Measurements from ENCODE around the gene CDK5RAP1. TPM values are rescaled to one million over a fixed set of nuclear protein-coding genes. Genes with fewer than 3 reads are reported as not detected.

Gene CDK5RAP1
- total RNA-seq, 1 donor from 2014 or later, result 42.0 TPM

DNA sequence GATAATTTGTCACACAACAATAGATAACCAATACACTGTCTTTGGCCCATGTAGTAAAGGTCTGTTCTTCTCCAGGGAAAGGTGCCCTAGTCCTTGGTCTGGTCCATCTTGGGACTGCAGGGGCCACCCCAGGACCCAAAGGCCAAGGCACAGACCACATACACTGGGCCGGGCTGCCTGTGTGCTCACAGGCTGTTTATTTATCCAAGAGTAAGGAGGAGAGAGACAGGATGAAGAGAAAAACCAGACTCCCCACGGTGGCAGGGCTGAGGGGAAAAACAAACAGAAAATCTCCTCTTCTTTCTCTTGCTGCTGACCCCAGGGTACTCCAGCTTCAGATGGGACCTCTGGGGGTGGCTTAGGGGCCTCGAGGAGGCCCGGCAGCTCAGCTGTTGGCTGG, 6.5 kb upstream of the CDK5RAP1 start:
- Histone ChIP-seq H3F3A (ENCODE audit: low read depth) (no peaks in the 10 kb centered on the region), H3K27me3 (no peaks in the 10 kb centered on the region), H3K4me1 (no peaks in the 10 kb centered on the region), H3K9ac (no peak overlapping the region), H3K4me2 (no peak overlapping the region), H3K79me2 (ENCODE audit: low read depth) (no peaks in the 10 kb centered on the region), H2AFZ (replicated peaks) (no peak overlapping the region), H3K4me3 (no peak overlapping the region), H3K27ac (no peak overlapping the region), H3K9me3 (ENCODE audit: low read depth) (no peaks in the 10 kb centered on the region), H4K20me1 (ENCODE audit: low read depth) (no peaks in the 10 kb centered on the region), H3K36me3 (no peaks in the 10 kb centered on the region)
- H3K36me3 Mint-ChIP-seq, result peaks cover 8% of the 10 kb centered on the region
- no peak overlapping the region for H3K27ac Mint-ChIP-seq
- no peak for TF ChIP-seq EZH2 (IDR thresholded peaks at IDR 0.05)
- no peak for TF ChIP-seq EZH2phosphoT487 (IDR thresholded peaks at IDR 0.05)
- TF ChIP-seq, protein P1, sequence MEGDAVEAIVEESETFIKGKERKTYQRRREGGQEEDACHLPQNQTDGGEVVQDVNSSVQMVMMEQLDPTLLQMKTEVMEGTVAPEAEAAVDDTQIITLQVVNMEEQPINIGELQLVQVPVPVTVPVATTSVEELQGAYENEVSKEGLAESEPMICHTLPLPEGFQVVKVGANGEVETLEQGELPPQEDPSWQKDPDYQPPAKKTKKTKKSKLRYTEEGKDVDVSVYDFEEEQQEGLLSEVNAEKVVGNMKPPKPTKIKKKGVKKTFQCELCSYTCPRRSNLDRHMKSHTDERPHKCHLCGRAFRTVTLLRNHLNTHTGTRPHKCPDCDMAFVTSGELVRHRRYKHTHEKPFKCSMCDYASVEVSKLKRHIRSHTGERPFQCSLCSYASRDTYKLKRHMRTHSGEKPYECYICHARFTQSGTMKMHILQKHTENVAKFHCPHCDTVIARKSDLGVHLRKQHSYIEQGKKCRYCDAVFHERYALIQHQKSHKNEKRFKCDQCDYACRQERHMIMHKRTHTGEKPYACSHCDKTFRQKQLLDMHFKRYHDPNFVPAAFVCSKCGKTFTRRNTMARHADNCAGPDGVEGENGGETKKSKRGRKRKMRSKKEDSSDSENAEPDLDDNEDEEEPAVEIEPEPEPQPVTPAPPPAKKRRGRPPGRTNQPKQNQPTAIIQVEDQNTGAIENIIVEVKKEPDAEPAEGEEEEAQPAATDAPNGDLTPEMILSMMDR (IDR thresholded peaks at IDR 0.05), result no peak
- no peaks in the 10 kb centered on the region for H3K27me3 Mint-ChIP-seq (ENCODE audit: insufficient read depth, low read depth)
- no peaks in the 10 kb centered on the region for H3K9me3 Mint-ChIP-seq
- no peak for DNase-seq (ENCODE audit: low spot score)
- H3K4me3 Mint-ChIP-seq, result no peak overlapping the region
- peaks cover 5% of the 10 kb centered on the region for H3K4me1 Mint-ChIP-seq

DNA sequence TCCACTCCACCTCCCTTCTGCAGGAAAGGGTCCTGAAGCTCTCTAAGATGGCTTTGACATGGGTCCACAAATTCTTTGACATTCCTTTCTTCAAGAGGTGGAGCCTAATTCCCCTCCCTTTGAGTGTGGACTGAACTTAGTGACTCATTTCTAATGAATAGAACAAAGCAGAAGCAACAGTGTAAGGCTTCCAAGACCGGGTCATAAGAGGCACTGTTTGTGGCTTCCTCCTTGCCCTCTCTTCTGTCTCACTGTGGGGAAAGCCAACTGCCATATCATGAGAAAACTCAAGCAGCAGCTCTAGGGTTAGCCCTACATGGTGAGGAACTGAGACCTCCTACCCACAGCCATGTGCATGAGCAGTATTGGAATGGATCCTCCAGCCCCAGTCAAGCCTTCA, 5.9 kb upstream of the CDK5RAP1 start:
- peak overlapping the region; percentile 42 for H3K27ac Mint-ChIP-seq
- H3K4me3 Mint-ChIP-seq, result no peak overlapping the region
- H3K4me1 ChIP-seq, result no peaks in the 10 kb centered on the region
- no peak overlapping the region for H3K9ac ChIP-seq
- H3K9me3 ChIP-seq (ENCODE audit: low read depth), result no peaks in the 10 kb centered on the region
- no peak for DNase-seq (ENCODE audit: low spot score)
- peaks cover 8% of the 10 kb centered on the region for H3K36me3 Mint-ChIP-seq
- H3K27ac ChIP-seq, result no peak overlapping the region
- H3K4me1 Mint-ChIP-seq, result peaks cover 9% of the 10 kb centered on the region
- H3K9me3 Mint-ChIP-seq, result no peaks in the 10 kb centered on the region
- TF ChIP-seq EZH2phosphoT487 (IDR thresholded peaks at IDR 0.05), result no peak
- TF ChIP-seq, protein P1 (IDR thresholded peaks at IDR 0.05), result no peak
- no peak for TF ChIP-seq EZH2 (IDR thresholded peaks at IDR 0.05)
- no peak overlapping the region for H3K4me3 ChIP-seq
- no peaks in the 10 kb centered on the region for H3K79me2 ChIP-seq (ENCODE audit: low read depth)
- H4K20me1 ChIP-seq (ENCODE audit: low read depth), result no peaks in the 10 kb centered on the region
- H3K27me3 Mint-ChIP-seq (ENCODE audit: insufficient read depth, low read depth), result no peaks in the 10 kb centered on the region
- no peak overlapping the region for H3K4me2 ChIP-seq
- H3K27me3 ChIP-seq, result no peaks in the 10 kb centered on the region
- no peak overlapping the region for H2AFZ ChIP-seq (replicated peaks)
- H3K36me3 ChIP-seq, result no peaks in the 10 kb centered on the region
- no peaks in the 10 kb centered on the region for H3F3A ChIP-seq (ENCODE audit: low read depth)

DNA sequence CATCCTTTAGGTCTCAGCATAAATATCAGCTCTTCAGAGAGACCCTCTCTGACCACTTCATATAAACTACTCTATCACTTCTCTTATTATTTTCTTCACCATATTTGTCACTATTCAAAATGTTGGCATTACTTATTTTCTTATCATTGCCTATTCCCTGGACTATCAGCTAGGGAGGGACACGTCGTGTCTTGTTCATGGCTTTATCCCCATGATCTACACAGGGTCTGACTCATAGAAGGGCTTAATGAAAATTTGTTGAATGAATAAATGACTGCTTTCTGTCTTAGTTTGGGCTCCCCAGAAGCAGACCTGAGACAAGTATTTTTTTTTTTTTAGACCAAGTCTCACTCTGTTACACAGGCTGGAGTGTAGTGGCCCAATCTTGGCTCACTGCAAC, 3.0 kb upstream of the CDK5RAP1 start:
- H3K4me1 Mint-ChIP-seq, result peaks cover 19% of the 10 kb centered on the region
- Histone ChIP-seq H2AFZ (replicated peaks) (no peak overlapping the region), H3K9ac (no peak overlapping the region), H3K79me2 (ENCODE audit: low read depth) (peaks cover 27% of the 10 kb centered on the region), H3K27me3 (no peaks in the 10 kb centered on the region), H3K9me3 (ENCODE audit: low read depth) (no peaks in the 10 kb centered on the region), H3K27ac (no peak overlapping the region), H3K36me3 (no peaks in the 10 kb centered on the region), H4K20me1 (ENCODE audit: low read depth) (peaks cover 11% of the 10 kb centered on the region), H3K4me2 (no peak overlapping the region), H3F3A (ENCODE audit: low read depth) (no peaks in the 10 kb centered on the region), H3K4me3 (no peak overlapping the region), H3K4me1 (peaks cover 5% of the 10 kb centered on the region)
- TF ChIP-seq EZH2 (IDR thresholded peaks at IDR 0.05) (no peak), EZH2phosphoT487 (IDR thresholded peaks at IDR 0.05) (no peak)
- TF ChIP-seq, protein P1 (IDR thresholded peaks at IDR 0.05), result no peak
- no peak overlapping the region for H3K4me3 Mint-ChIP-seq
- H3K27ac Mint-ChIP-seq, result no peak overlapping the region
- DNase-seq (ENCODE audit: low spot score), result no peak
- H3K27me3 Mint-ChIP-seq (ENCODE audit: insufficient read depth, low read depth), result no peaks in the 10 kb centered on the region
- H3K9me3 Mint-ChIP-seq, result no peaks in the 10 kb centered on the region
- H3K36me3 Mint-ChIP-seq, result peaks cover 10% of the 10 kb centered on the region
